Hematopoietic multipotent progenitor cell treated with erythropoietin and hydrocortisone succinate and interleukin-3 and kit ligand, for 6 days (in vitro differentiated cells): Measurements from ENCODE around the gene KIF1A.
"Not testable (repeated sequence)": the region's sequence is repeated elsewhere in the genome, so short reads cannot be mapped to it uniquely, and the experiment has no call there.

Experiments used
- DNase-seq: peaks from one replicate; pipeline ENCODE4 v3.0.0-alpha.2; 2015

KIF1A gene

GRCh38 chr2:240713928-240714746, 105.9 kb downstream of the KIF1A start:
- DNase-seq = no peak

DNA sequence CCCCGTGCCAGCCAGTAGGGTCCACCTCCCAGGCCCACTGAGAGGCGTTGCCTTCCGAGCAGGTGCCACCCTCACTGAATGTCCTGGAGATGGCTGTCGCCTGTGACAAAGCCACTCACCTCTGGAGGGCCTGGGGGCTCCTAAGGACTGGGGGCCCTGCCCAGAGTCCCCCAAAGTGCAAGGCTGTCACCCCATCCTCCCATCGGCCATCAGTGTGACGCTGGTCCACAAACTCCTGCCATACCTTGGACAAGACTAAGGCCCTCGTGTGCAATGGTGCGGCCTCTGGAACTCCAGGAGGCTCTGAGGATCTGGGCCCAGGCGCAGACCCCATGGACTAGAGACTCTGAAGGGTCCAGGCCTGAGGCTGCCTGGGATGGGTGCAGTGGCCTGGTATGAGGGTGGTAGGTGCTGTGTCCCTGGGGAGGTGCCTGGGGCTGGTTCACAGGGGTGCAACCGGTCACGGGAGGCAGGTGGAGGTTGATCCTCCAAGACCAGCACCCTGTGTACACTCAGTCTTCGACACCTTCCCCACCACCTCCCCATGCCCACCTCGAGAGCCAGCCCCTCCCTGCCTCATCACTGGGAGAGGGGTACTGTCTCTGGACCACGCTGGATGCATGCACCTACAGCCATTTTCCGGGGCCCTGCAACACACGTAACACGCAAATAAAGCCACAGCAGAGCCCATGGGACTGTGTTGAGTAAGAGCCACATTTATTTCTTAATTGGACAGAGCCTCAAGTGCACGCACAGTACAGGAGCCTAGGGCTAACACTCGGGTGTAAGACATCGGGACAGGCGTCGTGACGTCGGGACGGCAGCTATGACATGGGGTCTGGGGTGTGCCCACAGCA, 106.7 kb downstream of the KIF1A start:
- no peak for DNase-seq

GRCh38 chr2:240712121-240712520, 107.9 kb downstream of the KIF1A start:
- no peak for DNase-seq

- no peak for DNase-seq
Observed at GRCh38 chr2:240711701-240712100, 108.3 kb downstream of the KIF1A start.

GRCh38 chr2:240711296-240711695, 108.7 kb downstream of the KIF1A start:
- no peak for DNase-seq

DNA sequence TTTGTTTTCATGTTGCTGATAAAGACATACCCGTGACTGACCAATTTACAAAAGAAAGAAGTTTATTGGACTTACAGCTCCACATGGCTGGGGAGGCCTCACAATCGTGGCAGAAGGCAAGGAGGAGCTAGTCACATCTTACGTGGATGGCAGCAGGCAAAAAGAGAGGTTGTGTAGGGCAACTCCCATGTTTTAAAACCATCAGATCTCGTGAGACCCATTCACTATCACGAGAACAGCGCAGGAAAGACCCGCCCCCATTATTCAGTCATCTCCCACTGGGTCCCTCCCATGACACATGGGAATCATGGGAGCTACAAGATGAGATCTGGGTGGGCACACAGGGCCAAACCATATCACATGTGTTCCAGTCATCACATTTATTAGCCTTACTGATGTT, 111.6 kb downstream of the KIF1A start:
- DNase-seq = no peak

DNA sequence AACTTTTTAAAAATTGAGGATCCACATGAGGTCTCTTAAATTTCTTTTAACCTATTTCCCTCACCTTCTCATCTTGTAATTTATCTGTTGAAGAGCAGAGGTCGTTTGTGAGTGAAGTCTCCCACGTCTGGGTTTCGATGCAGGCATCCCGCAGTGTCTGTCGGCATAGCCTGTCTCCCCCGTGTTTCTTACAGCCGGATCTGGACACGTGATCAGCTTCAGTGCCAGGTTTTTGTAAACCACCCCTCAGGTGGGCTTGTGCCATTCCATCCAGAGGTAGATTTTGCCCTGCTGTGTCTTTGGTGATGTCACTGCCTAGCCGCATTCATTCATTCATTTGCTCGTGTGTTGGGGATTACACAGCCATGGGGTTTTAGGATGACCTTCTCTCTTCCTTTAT, 112.2 kb downstream of the KIF1A start:
- no peak for DNase-seq

DNA sequence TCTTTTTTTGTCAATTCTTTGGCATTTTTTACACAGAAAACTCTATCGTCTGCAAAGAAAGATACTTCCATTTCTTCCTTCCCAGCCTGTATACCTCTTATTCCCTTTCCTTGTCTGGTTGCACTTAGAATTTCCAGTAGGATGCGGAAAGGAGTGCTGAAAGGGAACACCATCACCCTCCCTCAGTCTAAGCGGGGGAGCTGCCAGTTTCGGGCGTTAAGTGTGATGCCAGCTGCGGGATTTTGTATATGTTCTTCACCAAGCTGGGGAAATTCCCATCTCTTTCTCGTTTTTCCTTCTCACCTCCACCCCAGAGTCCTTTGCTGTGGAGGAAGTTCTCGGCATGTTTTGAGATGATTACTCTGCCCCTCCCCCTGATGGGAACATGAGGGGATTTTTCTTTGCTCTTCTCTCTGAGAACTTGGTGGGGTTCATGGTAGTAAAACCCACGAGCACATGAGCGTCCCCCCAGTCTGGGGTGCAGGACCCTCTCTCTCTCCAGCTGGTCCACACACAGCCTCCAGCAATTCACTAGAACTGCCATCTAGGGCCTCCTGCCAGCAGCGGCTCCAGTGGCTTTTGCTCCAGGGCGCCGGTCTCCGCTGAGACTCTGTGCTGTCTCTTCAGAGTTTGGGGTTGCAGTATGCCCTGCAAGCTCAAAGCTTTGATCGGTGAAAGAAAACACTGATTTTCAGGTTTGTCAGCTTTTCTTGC, 112.8 kb downstream of the KIF1A start:
- DNase-seq = no peak

GRCh38 chr2:240705204-240705791, 114.7 kb downstream of the KIF1A start:
- no peak for DNase-seq

DNA sequence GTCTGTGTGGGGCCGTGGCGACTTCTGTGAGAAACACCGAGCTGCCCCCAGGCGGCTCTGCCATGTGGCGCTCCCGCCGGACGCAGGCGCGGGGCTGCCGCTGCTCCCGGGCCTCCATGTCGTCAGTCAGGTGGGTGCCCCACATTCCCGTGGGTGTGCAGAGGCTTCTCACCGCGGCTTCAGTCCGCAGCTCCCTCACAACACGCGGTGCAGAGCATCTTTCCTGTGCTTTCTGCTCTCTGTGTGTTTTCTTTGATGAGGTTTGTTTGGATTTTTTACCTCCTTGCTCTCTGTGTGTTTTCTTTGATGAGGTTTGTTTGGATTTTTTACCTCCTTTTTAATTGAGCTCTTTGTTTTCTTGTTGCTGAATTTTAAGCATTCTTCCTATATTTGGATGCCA, 115.4 kb downstream of the KIF1A start:
- no peak for DNase-seq

DNA sequence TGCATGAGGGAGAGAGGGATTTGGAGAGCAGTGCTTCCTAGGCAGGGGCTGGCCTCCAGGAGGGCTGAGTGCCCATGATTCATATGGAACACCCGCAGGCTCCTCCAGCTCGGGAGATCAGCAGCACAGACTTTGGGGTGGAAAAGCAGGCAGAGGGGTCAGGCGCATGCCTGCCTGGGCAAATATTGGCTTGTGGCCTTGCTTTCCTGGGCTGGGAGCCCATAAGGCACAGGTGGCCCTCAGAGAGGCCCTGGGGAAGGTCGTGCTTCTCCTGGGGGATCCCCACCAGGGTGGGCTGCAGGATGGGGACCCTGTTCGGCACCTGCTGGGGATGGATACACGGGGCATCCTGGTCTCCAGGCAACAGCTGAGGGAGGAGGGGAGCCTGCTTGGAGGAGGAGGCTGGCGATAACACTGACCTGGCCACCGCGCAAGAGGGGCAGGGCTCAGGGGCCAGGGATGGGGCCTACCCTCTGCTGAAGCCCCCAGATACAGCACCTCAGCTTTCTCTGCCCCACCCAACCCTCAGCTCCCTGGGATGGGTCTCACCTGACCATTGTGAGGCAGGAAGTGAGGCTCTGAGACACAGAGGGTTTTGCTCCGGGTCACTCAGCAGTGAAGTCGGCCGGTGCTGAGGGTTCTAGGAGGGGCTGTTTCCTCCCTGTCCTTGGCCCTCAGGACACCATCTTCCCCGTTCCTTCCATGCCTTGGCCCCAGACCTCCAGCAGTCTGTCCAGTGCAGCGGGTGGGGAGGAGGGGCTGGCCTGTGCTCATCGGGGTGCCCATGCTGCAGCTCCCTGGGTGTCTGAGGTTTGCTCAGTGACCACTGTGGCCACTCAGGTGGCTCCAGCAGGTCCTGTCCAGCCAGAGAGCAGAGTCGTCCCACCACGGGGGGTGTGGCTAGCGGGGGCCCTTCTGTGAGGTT, 116.3 kb downstream of the KIF1A start:
- DNase-seq = no peak

- DNase-seq = no peak
Observed at GRCh38 chr2:240702640-240703011, 117.4 kb downstream of the KIF1A start.

DNA sequence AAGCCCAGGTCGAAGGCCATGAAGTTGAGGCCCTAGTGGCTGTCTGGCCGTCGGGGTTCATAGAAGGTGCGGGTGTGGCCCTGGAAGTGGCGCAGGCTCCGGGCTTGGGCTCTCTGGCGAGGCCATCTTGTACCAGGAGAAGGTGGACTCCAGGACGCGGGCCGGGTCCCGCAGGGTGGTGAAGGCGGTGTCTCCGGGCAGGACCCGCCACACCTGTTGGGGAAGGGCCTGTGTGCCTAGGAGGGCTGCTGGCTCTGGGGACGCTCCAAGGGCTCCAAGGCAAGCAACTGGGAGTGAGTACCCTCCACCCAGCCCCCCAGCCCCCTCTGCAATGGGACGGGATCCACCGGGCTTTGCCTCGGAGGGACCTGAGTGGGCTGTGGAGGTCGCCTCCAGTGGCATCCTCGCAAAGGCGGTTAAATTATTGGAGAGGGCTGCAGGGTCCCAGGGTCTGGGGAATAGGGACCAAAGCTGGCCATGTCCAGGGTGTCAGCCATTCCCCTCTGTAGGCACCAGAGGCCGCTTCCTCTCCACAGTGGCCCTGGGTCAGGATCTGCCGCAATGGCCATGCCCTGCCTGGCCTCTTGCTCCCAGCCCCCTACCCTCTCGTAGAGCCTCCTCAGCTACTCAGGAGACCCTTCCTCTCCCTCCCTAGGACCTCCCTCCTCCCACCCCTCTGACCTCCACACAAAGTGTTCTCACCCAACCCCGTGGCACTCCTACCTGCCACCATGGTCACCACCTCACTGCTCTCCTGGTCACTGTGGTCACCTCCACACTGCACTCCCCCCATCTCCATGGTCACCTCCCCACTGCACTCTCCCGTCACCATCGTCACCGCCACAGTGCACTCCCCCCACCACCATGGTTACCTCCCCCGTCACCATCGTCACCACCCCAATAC, 118.0 kb downstream of the KIF1A start:
- DNase-seq = no peak

GRCh38 chr2:240701091-240701735, 118.8 kb downstream of the KIF1A start:
- no peak for DNase-seq

DNA sequence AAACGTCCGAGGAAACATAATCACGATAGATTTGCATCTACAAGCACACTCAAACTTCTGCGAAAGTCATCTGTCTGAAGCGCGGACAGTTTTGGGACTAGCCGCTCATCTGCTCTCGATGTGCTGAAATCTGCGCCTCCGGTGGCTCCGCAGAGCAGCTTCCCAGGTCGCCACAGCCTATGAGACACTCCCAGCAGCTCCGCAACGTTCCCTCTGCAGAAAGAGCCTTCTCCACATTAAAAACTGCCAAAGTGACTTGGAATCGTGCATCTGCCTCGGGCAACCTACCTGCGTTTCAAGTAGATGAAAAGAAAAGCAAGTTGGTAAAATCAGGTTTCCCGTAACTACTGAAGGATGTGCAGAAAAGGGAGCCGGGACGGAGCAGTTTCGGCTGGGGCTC, 119.4 kb downstream of the KIF1A start:
- not testable (repeated sequence) for DNase-seq

DNA sequence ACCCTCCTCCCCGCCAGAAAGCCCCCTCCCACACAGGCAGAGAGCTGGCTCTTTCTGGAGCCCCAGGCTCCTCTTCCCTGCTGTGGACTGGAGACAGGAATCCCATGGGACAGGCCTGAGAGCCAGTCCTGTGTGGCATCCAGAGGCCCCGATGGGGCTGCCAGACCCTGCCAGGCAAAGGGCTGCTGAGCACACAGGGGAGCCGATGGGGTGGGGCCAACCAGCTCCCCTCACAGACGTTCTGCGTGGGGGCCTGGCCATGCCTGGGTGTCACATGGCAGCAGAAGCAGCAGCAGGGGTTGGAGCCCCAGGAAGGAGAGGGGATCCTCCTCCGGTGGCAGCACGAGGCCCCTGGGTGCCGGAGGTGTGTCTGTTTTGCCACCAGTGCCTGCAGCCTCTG, 120.2 kb downstream of the KIF1A start:
- DNase-seq = not testable (repeated sequence)

- not testable (repeated sequence) for DNase-seq
Observed at GRCh38 chr2:240698852-240699561, 121.0 kb downstream of the KIF1A start.

- not testable (repeated sequence) for DNase-seq
Observed at GRCh38 chr2:240696469-240696868, 123.5 kb downstream of the KIF1A start.

- DNase-seq = not testable (repeated sequence)
Observed at GRCh38 chr2:240695593-240695992, 124.4 kb downstream of the KIF1A start.

DNA sequence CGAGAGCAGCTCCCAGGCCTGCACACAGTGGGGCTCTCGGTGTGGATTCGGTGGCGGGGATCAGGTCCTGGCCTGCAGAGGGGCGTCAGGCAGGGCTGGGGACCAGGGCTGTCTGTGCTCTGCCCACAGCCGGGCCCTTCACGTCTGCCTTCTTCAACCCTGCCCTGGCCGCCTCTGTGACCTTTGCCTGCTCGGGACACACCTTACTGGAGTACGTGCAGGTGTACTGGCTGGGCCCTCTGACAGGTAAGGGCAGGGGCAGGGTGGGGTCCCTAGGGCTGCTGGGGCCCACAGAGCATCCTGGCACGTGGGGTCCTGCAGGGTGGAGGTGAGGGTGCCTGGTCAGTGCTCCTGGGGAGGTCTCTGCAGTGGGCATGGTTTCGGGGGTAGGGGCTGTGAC, 125.7 kb downstream of the KIF1A start:
- DNase-seq = not testable (repeated sequence)
